Stimulated activated naive CD8-positive, alpha-beta T cell treated with anti-CD3 and anti-CD28 coated beads, Interleukin-15, Interleukin-2, amounts not matched to agents 100 ng/mL and 50 ng/mL, for 24 hours (primary cell): ENCODE data around the gene RELL1.
A peak's percentile ranks its signal among the peaks of the same experiment; 100 is the strongest.
"Not testable (repeated sequence)": the region's sequence is repeated elsewhere in the genome, so short reads cannot be mapped to it uniquely, and the experiment has no call there.

Experiments used
- H3K27ac Mint-ChIP-seq: one replicate; pipeline ENCODE4 v1.8.0; 2021; ENCODE audit warnings: mild to moderate bottlenecking, mixed read lengths
- H3K27me3 Mint-ChIP-seq: one replicate; pipeline ENCODE4 v1.8.0; 2021; ENCODE audit warnings: mixed read lengths
- H3K36me3 Mint-ChIP-seq: one replicate; pipeline ENCODE4 v1.8.0; 2021; ENCODE audit warnings: low read depth, mixed read lengths
- H3K4me1 Mint-ChIP-seq: one replicate; pipeline ENCODE4 v1.8.0; 2021; ENCODE audit warnings: low read depth, mixed read lengths
- H3K4me3 Mint-ChIP-seq: one replicate; pipeline ENCODE4 v1.8.0; 2021; ENCODE audit warnings: mild to moderate bottlenecking, mixed read lengths
- H3K9me3 Mint-ChIP-seq: one replicate; pipeline ENCODE4 v1.8.0; 2021; ENCODE audit warnings: mixed read lengths

Gene RELL1

DNA sequence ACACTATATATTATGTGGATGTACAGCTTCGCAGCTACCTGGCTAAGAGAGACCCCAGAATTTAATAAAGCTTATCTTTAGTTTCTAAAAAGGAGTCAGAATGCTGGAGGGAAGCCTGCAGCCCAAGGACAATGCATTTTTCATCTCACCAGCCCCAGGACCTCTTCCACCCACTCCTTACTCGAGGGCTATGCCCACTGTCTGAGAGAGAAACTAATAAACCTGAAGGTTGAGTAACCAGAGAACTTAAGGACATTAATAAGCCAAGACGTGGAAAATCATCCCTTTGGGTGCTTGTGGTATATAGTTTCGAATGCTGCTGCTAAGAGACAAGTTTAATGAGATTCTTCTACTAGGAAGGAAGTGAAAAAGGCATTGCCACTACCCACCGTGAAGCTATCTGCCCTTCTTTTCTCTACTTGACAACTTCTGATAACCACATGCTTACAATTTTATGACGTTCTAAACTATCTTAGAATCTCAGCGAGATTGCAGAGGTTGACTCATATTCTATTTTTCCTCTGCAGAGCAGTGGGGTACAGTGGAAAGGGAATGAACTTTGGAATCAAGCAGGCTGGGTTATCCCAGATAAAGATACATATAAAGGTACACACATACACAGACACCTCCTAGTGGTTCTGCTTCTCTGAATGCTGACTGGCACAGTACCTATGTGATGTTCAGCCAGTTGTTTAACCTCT, 3.3 kb downstream of the RELL1 start:
- Mint-ChIP-seq H3K9me3 (no peaks in the 10 kb centered on the region), H3K4me1 (peaks cover 56% of the 10 kb centered on the region), H3K27me3 (no peaks in the 10 kb centered on the region), H3K4me3 (peak overlapping the region; percentile 67), H3K27ac (peak overlapping the region; percentile 89), H3K36me3 (peaks cover 26% of the 10 kb centered on the region)

DNA sequence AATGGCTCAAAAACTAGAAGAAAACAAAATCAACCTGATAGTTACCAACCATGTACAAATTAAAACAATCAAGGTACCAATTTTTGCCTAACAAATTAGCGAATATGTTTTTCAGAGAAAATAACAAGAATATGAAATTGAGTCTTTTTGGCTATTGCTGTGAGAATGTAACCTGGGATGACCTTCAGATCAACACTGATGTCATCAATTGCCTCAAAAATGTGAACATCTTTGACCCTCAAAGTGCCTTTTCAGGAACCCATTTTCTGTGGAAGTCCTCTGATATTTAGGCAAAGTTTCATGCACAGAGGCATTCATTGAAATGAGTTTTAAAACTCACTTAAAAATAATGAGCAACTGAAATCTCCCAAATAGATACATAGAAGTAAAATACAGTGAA, 6.1 kb downstream of the RELL1 start:
- Mint-ChIP-seq H3K4me1 (peaks cover 72% of the 10 kb centered on the region), H3K36me3 (peaks cover 29% of the 10 kb centered on the region), H3K4me3 (no peak overlapping the region), H3K27ac (no peak overlapping the region), H3K27me3 (no peaks in the 10 kb centered on the region), H3K9me3 (no peaks in the 10 kb centered on the region)

DNA sequence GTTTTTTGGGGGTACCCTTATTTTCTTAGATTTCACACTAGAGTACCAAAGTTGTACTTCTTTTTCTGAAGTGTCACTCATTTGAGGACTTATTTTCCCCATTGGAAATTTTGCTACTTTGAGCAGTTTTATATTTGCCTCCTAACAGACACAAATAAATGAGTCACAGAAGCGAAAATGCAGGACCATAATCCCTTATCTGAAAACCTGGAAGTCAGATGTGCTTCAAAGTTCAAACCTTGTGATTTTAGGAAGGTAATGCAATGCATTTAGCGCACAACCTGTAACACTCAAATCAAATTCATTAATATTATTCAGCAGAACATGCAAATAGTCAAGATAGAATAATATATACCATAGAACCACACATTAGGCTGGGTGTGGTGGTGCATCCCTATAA, 6.9 kb downstream of the RELL1 start:
- no peak overlapping the region for H3K4me3 Mint-ChIP-seq
- H3K4me1 Mint-ChIP-seq = peaks cover 72% of the 10 kb centered on the region
- H3K36me3 Mint-ChIP-seq = peaks cover 22% of the 10 kb centered on the region
- H3K27ac Mint-ChIP-seq = no peak overlapping the region
- H3K9me3 Mint-ChIP-seq = no peaks in the 10 kb centered on the region
- no peaks in the 10 kb centered on the region for H3K27me3 Mint-ChIP-seq

DNA sequence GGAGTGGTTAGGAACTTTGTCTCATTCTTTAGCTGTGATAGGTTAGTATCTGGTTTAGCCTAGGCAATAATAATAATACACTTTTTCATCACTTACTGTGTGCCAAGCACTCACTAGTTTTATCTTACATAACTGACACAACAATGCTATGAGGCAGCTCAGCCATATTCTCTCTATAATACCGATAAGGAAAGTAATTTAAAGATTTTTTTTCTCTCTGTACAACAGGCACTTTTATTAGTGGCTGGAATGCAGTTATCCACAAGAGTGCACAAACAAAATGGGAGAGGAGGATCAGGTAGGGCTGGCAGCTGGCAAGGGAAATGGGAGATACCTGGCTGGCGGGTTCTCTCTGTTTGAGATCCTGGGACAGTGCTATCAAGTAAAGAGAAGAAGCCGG, 7.6 kb downstream of the RELL1 start:
- Mint-ChIP-seq H3K9me3 (no peaks in the 10 kb centered on the region), H3K4me1 (peaks cover 74% of the 10 kb centered on the region), H3K27ac (no peak overlapping the region), H3K4me3 (no peak overlapping the region), H3K27me3 (no peaks in the 10 kb centered on the region), H3K36me3 (peaks cover 19% of the 10 kb centered on the region)

DNA sequence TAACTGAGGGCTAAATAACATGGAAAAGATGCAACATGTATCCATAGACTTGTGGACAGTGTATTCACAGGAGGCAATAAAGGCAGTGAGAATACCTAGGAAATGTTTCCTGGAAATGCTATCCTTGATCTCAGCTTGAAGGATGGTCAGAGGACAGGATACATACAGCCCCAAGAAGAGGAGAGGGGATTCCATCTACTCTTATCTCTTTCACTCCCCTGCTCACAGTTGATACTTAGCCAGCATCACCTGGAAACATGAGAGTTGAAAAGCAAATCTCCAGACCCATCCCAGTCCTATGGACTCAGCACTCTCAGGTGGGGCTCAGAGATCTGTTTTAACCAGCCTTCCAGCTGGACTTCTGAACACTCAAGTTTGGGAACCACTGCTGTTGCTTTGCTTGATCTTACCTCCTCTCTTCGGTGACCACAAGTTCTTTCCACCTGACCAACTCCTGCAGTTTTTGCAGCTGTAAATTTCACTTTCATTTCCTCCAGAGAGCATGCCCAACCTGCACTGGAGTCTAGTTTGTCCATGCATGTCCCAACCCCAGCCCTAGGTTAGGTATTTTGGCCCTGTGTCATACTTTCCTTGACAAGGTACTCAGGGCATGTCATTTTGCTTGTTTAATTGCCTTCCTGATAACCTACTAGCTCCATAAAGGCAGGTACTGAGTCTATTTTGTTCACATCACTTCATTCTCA, 10.4 kb downstream of the RELL1 start:
- H3K27ac Mint-ChIP-seq = no peak overlapping the region
- H3K9me3 Mint-ChIP-seq = no peaks in the 10 kb centered on the region
- peaks cover 14% of the 10 kb centered on the region for H3K36me3 Mint-ChIP-seq
- H3K4me3 Mint-ChIP-seq = no peak overlapping the region
- peaks cover 70% of the 10 kb centered on the region for H3K4me1 Mint-ChIP-seq
- no peaks in the 10 kb centered on the region for H3K27me3 Mint-ChIP-seq

DNA sequence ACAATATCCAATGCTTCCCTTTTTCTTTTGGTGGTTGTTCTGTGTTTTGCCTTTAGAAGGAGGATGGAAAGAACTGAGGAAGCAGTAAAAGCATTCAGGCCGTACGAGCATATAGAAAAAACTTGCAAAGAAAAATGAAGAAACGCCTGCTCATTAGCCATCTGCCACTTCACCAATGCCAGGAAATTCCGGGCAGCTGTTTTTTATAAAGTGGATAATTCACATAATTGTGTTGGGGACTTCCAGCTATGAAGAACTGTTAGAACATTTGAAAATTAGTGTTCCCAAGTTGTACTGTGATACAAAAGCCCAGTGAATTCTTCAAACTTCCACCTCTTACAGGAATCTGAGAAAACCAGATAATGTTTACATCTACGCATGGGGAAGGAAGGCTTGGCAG, 11.7 kb downstream of the RELL1 start:
- Mint-ChIP-seq H3K27me3 (no peaks in the 10 kb centered on the region), H3K27ac (no peak overlapping the region), H3K4me1 (peaks cover 73% of the 10 kb centered on the region), H3K4me3 (no peak overlapping the region), H3K36me3 (peaks cover 14% of the 10 kb centered on the region), H3K9me3 (no peaks in the 10 kb centered on the region)

DNA sequence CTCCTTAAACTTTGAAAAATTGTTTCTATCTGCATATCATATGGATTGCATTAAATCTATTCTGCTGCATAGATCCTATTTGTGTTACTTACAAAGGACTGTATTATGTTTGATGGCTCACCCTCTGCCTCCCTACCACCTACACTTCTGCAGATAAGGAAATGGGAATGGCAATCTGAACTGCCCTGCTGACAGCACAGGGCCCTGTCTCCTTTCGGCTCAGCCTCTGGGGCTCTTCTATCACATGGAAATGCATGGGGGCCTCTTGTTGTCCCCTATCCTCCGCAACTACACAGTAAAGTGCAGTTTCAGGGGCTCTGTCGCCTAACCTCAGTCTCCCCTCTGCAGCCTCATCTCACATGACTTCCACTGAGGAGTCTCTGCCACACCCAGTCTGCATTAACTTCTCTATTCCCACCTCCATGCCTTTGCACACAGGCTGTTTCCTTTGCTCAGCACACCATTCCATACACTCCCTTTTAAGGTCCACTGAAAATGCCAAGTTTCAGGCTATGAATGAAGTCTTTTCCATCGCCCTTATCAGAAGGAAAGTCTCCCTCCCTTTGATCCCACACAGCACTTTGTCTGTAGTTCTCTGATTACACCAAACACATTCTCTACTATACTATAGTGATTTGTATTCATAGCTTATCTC, 12.5 kb downstream of the RELL1 start:
- Mint-ChIP-seq H3K4me3 (no peak overlapping the region), H3K27me3 (no peaks in the 10 kb centered on the region), H3K4me1 (peaks cover 73% of the 10 kb centered on the region), H3K36me3 (peaks cover 13% of the 10 kb centered on the region), H3K9me3 (no peaks in the 10 kb centered on the region), H3K27ac (no peak overlapping the region)

DNA sequence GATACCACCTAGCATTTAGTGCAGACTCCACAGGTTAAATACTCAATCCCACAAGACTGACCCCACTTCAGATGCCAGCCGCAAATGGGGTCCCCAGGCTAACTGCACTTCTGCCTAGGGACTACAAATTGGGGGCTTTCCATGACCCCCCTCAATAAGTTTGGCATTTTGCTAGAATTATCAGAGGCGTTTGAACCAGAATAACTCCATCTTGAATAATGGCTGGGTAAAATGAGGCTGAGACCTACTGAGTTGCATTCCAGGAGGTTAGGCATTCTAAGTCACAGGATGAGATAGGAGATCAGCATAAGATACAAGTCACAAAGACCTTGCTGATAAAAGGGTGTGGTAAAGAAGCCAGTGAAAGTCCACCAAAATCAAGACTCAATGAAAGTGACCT, 15.1 kb downstream of the RELL1 start:
- Mint-ChIP-seq H3K4me1 (peaks cover 71% of the 10 kb centered on the region), H3K9me3 (no peaks in the 10 kb centered on the region), H3K27ac (no peak overlapping the region)

DNA sequence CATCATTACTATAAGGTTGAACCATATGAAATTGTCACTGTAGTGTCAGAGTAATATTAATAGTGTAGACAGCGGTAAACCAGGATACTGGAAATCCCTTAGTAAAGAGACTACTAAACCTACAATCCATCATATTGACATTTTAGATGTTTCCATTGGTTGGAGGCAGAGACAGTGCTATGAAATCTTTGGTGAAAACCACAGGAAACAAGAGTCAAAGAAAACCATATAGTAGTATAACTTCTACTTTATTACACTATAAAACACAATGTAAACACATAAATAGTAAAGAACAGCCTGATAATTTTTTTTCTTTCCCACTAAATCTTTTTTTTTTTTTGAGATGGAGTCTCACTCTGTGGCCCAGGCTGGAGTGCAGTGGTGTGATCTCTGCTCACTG, 15.9 kb downstream of the RELL1 start:
- Mint-ChIP-seq H3K27me3 (no peaks in the 10 kb centered on the region), H3K4me3 (no peak overlapping the region), H3K9me3 (no peaks in the 10 kb centered on the region), H3K36me3 (peaks cover 4% of the 10 kb centered on the region), H3K27ac (no peak overlapping the region), H3K4me1 (peaks cover 71% of the 10 kb centered on the region)

More for the DNA sequence above, 15.1 kb downstream of the RELL1 start:
- no peak overlapping the region for H3K4me3 Mint-ChIP-seq
- H3K36me3 Mint-ChIP-seq = peaks cover 7% of the 10 kb centered on the region
- no peaks in the 10 kb centered on the region for H3K27me3 Mint-ChIP-seq

DNA sequence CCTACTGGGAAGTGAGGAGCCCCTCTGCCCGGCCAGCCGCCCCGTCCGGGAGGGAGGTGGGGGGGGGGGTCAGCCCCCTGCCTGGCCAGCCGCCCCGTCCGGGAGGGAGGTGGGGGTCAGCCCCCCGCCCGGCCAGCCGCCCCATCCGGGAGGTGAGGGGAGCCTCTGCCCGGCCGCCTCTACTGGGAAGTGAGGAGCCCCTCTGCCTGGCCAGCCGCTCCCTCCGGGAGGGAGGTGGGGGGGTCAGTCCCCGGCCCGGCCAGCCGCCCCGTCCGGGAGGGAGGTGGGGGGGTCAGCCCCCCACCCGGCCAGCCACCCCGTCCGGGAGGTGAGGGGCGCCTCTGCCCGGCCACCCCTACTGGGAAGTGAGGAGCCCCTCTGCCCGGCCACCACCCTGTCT, 17.1 kb downstream of the RELL1 start:
- not testable (repeated sequence) for H3K27ac Mint-ChIP-seq, H3K9me3 Mint-ChIP-seq, H3K36me3 Mint-ChIP-seq, H3K27me3 Mint-ChIP-seq, H3K4me3 Mint-ChIP-seq
- H3K4me1 Mint-ChIP-seq = peaks cover 66% of the 10 kb centered on the region

DNA sequence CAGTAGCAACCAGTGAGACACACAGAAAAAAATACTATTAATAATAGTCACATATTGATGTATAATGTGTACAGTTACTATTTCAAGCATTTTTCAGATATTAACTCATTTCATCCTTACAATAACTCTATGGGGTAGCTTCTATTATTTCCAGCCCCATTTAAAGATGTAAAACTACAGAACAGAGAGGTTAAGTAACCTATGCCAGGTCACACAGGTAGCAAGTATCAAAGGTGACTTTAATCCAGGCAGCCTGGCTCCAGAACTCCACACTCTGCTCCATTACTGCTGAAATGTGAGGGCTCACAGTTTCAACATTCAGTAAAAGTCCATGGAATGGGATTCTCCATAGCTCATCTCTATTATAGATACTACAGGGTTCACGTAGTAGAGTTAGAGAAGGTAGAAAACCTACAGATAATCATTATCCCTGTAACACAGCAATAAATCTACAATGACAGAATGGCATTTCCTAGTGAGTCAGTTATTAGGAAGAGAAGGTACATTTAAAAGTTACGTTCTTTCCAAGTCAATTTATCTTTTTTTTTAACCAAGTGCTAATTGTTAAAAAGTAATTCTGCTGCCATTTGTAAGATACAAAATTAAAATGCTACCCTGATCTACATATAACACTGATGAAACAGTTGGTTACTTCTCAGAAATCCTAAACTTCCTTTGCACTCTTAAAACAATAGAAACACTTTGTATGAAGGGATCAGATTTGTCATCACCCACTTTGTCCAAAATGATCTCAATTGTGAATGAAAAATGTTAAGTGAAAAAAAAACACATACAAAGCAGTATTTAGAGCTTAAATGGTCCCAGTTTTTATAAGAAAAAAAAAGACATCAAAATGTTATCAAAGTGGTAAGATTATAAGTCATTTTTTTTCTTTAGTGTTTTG, 18.7 kb downstream of the RELL1 start:
- H3K9me3 Mint-ChIP-seq = no peaks in the 10 kb centered on the region
- peak overlapping the region; percentile 74 for H3K27ac Mint-ChIP-seq
- H3K4me3 Mint-ChIP-seq = peak overlapping the region; percentile 12
- H3K36me3 Mint-ChIP-seq = no peaks in the 10 kb centered on the region
- no peaks in the 10 kb centered on the region for H3K27me3 Mint-ChIP-seq
- peaks cover 57% of the 10 kb centered on the region for H3K4me1 Mint-ChIP-seq

DNA sequence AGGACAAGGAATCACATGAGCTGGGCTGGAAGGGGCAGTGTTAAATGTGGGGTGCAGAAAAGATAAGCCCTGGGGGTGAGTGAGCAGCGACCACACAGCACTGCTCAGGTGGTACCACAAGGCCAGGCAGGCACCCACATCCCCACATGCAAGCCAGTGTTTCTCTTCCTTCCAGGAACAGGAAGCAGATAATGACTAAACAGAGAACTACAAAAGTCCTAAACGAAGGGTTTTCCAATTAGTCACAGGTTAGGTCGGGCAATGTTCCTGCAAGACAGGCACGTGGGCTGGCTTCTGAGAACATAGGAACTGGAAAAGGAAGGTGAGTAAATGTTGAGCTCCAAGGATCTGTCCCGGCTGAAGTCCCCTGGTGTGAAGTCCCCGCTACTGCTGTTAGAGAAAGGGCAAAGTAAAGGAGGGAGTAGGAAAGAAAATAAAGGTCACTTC, 19.5 kb downstream of the RELL1 start:
- Mint-ChIP-seq H3K4me3 (peak overlapping the region; percentile 12), H3K27ac (peak overlapping the region; percentile 74), H3K27me3 (no peaks in the 10 kb centered on the region), H3K36me3 (no peaks in the 10 kb centered on the region), H3K4me1 (peaks cover 56% of the 10 kb centered on the region), H3K9me3 (no peaks in the 10 kb centered on the region)

DNA sequence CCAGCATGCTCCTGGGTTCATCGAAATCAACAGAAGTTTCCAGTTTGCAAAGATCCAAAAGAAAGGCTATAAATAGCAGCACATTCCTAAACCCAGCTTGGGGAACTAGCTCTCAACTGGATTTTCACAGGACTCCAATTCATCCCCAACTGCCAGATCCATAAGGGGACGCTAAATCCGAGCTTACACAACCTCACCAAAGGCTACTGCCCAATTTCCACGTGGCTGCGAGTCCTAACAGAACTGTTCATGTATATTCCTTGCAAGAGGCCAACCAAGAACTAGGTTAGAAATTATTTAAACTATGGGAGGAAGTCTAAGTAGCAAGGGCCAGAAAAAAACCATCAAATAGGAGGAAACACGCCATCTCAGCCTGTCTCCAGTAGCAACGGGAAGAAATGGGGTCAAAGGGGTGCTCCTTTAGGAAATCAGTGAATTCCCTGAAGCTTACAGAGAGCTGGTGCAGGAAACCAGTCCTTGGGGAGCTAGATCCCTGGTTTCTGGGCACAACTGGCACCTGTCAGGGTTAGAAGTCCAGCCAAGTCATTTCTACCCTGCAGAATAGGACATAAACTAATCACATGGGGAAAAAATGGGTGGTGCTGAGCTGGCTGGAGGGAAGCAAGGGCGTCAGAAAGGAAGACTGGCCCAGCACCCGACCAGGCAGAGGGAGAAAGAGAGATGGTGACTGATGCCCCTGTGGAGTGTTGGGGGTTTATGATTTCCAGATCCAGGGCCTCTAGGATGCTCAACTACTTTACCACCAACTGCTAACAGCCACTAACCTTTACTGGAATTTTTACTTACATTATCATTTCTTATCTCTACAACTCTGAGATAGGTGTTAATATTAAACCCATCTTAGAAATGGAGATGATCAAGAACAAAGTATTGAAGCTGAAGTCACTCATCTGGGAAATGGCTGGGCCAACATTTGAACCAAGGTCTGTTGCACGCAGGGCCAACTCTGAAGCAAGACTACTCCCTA, 20.5 kb downstream of the RELL1 start:
- H3K27me3 Mint-ChIP-seq = no peaks in the 10 kb centered on the region
- H3K4me3 Mint-ChIP-seq = no peak overlapping the region
- H3K9me3 Mint-ChIP-seq = no peaks in the 10 kb centered on the region
- H3K36me3 Mint-ChIP-seq = no peaks in the 10 kb centered on the region
- H3K4me1 Mint-ChIP-seq = peaks cover 51% of the 10 kb centered on the region
- H3K27ac Mint-ChIP-seq = peak overlapping the region; percentile 63

DNA sequence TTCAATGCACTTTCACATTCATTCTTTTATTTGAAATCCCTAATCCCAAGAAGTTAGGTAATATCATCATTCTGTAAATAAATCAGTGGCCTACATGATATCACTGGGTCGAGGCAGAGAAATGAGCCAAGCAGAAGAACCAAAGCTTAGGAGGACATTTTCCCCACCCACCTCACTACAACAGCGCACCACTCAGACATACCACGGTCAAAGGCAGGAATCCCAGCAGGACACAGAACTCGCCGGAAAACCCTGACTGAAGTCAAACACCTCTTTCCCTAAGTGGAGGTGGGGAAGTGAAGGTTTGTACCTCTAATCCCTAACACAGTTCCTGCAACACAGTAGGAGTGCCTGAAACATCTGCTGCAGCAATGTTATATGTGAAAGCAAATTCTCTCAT, 21.5 kb downstream of the RELL1 start:
- Mint-ChIP-seq H3K4me1 (peaks cover 48% of the 10 kb centered on the region), H3K36me3 (peaks cover 4% of the 10 kb centered on the region), H3K4me3 (no peak overlapping the region), H3K27ac (no peak overlapping the region), H3K9me3 (no peaks in the 10 kb centered on the region), H3K27me3 (no peaks in the 10 kb centered on the region)
